Measurements from ENCODE around the gene NPY5R.

The NPY5R gene

DNA sequence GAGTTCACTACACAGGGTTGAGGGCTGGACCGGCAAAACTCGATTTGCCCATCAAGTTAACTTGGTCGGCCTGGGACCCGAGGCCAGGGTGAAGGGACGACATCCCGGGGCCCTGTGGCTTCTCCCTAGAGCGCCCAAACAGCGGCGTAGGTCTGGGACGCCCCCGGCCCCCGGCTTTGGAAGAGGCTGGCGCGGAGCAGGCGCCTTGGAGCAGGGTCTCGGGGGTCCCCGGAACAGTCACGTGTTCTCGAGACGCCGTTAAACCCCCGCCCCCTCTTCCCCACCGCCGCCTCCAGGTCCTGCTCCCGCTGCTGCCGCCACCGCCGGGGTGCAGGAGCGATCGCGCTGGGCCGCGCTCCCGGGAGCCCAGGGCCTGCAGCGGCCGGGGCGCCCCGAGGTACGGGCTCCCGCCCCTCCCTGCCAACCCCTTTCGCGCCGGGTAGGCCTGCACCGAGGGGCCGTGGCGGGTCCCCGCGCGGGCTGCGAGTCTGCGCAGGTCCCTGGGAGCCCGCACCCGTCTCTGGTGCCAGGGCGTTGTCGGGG is at the start of gene NPY5R:
Gene NPY5R (plus strand): TSS at position 289 of the 543 bp plus-strand sequence. CDS start 6,382 bp downstream, outside the sequence.
- no peaks in the 10 kb centered on the region for H3K79me2 ChIP-seq (ENCODE audit: control insufficient read depth, low read length)
- no peaks in the 10 kb centered on the region for H3F3A ChIP-seq (ENCODE audit: control insufficient read depth, insufficient read depth)
- no peaks in the 10 kb centered on the region for H3K9me2 ChIP-seq (replicated peaks; ENCODE audit: control insufficient read depth, low read length)
- no peaks in the 10 kb centered on the region for H3K36me3 ChIP-seq (ENCODE audit: control insufficient read depth, low read length)
- no peaks in the 10 kb centered on the region for H3K27me3 ChIP-seq (ENCODE audit: control insufficient read depth, low read length)
- TF ChIP-seq EZH2phosphoT487 (IDR thresholded peaks at IDR 0.05; ENCODE audit: borderline replicate concordance, low read length), result no peak
- TF ChIP-seq, protein P1, sequence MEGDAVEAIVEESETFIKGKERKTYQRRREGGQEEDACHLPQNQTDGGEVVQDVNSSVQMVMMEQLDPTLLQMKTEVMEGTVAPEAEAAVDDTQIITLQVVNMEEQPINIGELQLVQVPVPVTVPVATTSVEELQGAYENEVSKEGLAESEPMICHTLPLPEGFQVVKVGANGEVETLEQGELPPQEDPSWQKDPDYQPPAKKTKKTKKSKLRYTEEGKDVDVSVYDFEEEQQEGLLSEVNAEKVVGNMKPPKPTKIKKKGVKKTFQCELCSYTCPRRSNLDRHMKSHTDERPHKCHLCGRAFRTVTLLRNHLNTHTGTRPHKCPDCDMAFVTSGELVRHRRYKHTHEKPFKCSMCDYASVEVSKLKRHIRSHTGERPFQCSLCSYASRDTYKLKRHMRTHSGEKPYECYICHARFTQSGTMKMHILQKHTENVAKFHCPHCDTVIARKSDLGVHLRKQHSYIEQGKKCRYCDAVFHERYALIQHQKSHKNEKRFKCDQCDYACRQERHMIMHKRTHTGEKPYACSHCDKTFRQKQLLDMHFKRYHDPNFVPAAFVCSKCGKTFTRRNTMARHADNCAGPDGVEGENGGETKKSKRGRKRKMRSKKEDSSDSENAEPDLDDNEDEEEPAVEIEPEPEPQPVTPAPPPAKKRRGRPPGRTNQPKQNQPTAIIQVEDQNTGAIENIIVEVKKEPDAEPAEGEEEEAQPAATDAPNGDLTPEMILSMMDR (IDR thresholded peaks at IDR 0.05; ENCODE audit: low read depth, low read length, poor library complexity, severe bottlenecking), result no peak
- no peak within 1 kb of the TSS for H3K27ac ChIP-seq (ENCODE audit: low read depth, low read length)
- no peaks in the 10 kb centered on the region for H3K9me3 ChIP-seq (ENCODE audit: control insufficient read depth, insufficient read depth, low read length)
- no peak within 1 kb of the TSS for H3K4me3 ChIP-seq (ENCODE audit: low read length)
- H3K4me2 ChIP-seq (ENCODE audit: low read length), result no peak within 1 kb of the TSS
- H3K4me1 ChIP-seq (ENCODE audit: control insufficient read depth, low read length), result no peaks in the 10 kb centered on the region
- H4K20me1 ChIP-seq (ENCODE audit: control insufficient read depth, insufficient read depth, low read depth, low read length), result no peaks in the 10 kb centered on the region

GRCh38 chr4:163295138-163295537 is 48.6 kb upstream of the NPY5R start:
- Histone ChIP-seq H3K4me2 (ENCODE audit: low read length) (no peak overlapping the region), H3K9me3 (ENCODE audit: control insufficient read depth, insufficient read depth, low read length) (no peaks in the 10 kb centered on the region), H3K4me1 (ENCODE audit: control insufficient read depth, low read length) (no peaks in the 10 kb centered on the region), H3K27me3 (ENCODE audit: control insufficient read depth, low read length) (no peaks in the 10 kb centered on the region), H3K79me2 (ENCODE audit: control insufficient read depth, low read length) (no peaks in the 10 kb centered on the region), H4K20me1 (ENCODE audit: control insufficient read depth, insufficient read depth, low read depth, low read length) (no peaks in the 10 kb centered on the region), H3K4me3 (ENCODE audit: low read length) (no peak overlapping the region), H3F3A (ENCODE audit: control insufficient read depth, insufficient read depth) (no peaks in the 10 kb centered on the region), H3K36me3 (ENCODE audit: control insufficient read depth, low read length) (no peaks in the 10 kb centered on the region), H3K27ac (ENCODE audit: low read depth, low read length) (no peak overlapping the region), H3K9me2 (replicated peaks; ENCODE audit: control insufficient read depth, low read length) (no peaks in the 10 kb centered on the region)
- TF ChIP-seq EZH2phosphoT487 (IDR thresholded peaks at IDR 0.05; ENCODE audit: borderline replicate concordance, low read length), result no peak
- TF ChIP-seq, protein P1 (IDR thresholded peaks at IDR 0.05; ENCODE audit: low read depth, low read length, poor library complexity, severe bottlenecking), result no peak

- H3K9me3 ChIP-seq (ENCODE audit: control insufficient read depth, insufficient read depth, low read length), result no peaks in the 10 kb centered on the region
- no peak overlapping the region for H3K4me2 ChIP-seq (ENCODE audit: low read length)
- no peaks in the 10 kb centered on the region for H3K27me3 ChIP-seq (ENCODE audit: control insufficient read depth, low read length)
- H3K4me3 ChIP-seq (ENCODE audit: low read length), result no peak overlapping the region
- no peaks in the 10 kb centered on the region for H3F3A ChIP-seq (ENCODE audit: control insufficient read depth, insufficient read depth)
- TF ChIP-seq EZH2phosphoT487 (IDR thresholded peaks at IDR 0.05; ENCODE audit: borderline replicate concordance, low read length), result no peak
- TF ChIP-seq, protein P1 (IDR thresholded peaks at IDR 0.05; ENCODE audit: low read depth, low read length, poor library complexity, severe bottlenecking), result no peak
- no peak overlapping the region for H3K27ac ChIP-seq (ENCODE audit: low read depth, low read length)
- no peaks in the 10 kb centered on the region for H3K36me3 ChIP-seq (ENCODE audit: control insufficient read depth, low read length)
- no peaks in the 10 kb centered on the region for H3K4me1 ChIP-seq (ENCODE audit: control insufficient read depth, low read length)
- H4K20me1 ChIP-seq (ENCODE audit: control insufficient read depth, insufficient read depth, low read depth, low read length), result no peaks in the 10 kb centered on the region
- H3K9me2 ChIP-seq (replicated peaks; ENCODE audit: control insufficient read depth, low read length), result no peaks in the 10 kb centered on the region
- H3K79me2 ChIP-seq (ENCODE audit: control insufficient read depth, low read length), result no peaks in the 10 kb centered on the region
These were observed 43.2 kb upstream of the NPY5R start for GRCh38 chr4:163300445-163300844.
